NCI-H2107 treated with DMSO at 0.1 percent for 48 hours (cell line): ENCODE results near the gene AXL.
"Not testable (repeated sequence)": the region's sequence is repeated elsewhere in the genome, so short reads cannot be mapped to it uniquely, and the experiment has no call there.

Experiments
- DNase-seq: peaks from one replicate; lab custom pipeline; 2025; ENCODE audit not compliant: unreplicated experiment; lab: John Stamatoyannopoulos, UW

Gene AXL

DNA sequence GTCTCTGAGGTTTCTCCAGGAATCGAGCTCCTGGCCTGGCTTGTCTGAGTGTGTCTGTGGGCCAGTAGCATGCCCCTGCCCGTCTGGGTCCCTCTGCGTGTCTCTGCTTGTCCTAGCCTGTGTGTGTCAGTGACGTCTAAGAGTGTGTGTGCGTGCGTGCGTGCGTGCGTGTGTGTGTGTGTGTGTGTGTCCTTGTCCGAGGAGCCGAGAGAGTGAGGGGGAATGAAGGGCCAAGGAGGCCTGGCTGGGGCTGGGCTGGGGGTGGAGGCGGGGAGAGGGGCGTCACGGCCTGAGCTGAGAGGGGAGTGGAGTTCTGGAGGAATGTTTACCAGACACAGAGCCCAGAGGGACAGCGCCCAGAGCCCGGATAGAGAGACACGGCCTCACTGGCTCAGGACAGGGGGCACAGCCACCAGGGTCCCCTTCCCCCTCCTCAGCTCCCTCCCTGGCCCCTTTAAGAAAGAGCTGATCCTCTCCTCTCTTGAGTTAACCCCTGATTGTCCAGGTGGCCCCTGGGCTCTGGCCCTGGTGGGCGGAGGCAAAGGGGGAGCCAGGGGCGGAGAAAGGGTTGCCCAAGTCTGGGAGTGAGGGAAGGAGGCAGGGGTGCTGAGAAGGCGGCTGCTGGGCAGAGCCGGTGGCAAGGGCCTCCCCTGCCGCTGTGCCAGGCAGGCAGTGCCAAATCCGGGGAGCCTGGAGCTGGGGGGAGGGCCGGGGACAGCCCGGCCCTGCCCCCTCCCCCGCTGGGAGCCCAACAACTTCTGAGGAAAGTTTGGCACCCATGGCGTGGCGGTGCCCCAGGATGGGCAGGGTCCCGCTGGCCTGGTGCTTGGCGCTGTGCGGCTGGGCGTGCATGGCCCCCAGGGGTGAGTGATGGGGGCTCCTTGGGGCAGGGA, at the start of gene AXL:
AXL (plus strand) TSS at position 609 of the 893 bp plus-strand sequence; CDS start at position 779, 170 bp downstream.
- DNase-seq, result no peak

DNA sequence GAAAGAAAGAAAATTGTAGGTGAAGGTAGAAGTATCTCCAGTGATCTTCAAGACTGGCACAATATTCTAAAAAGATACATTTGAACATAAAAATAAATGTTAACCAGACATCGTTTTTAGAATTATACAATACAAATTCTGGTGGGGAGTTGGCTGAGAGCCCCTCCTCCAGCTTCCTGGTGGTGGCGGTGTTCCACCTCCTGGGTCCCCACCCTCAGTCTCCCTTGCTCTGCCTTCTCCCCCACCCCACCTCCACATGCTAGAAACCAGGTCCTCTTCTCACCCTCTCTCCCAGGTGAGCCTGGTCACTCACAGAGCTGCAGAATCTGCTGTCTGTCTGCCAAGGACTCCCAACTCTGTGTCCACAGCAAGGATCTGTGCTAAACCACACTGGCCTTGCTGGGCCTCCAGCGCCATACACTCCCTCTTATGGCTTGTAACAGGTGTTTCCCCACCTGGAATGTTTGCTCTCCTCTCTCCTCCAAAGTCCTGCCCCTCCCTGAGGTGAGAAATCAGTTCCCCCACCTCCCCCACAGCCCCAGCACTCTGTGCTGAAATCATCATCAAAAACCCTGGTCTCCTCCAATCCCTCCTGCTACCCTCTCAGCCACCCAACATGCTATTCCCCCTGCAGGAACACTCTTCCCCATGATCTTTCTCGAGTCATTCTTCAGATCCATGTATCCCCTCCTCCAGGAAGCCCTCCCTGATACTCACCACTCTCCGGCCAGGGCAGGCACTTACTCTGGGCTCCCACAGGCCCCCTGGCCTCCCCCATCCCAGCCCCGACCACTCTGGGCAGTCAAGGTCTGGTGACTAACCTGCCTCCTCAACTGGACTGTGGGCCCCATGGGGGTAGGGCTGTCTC, 46.5 kb upstream of the AXL start:
- no peak for DNase-seq

DNA sequence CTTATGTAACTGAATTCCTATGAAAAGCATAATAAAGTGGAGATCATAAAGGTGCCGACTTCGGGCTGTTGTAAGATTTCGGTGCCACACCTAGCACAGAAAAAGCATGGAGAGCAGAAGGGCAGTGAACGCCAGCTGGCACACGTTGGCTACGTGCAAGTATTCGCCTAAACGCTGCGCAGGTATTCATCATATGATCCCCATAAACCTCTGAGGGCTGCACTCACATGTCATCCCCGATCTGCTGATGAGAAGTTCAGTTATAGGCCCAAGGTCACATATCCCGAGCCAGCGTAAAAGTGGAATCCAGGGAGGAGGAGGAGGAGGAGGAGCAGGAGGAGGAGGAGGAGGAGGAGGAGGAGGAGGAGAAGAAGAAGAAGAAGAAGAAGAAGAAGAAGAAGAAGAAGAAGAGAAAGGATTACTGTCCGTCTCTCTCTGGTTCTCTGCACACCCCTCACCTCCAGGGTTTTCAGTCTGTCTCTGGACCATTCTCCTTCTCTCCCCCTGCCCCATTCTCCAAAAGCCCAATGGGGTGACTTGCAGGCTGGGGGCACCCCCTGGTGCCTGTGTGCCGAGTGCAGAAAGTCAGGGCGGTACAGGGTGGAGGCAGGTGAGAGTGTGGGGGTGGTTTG, 44.6 kb upstream of the AXL start:
- no peak for DNase-seq

DNA sequence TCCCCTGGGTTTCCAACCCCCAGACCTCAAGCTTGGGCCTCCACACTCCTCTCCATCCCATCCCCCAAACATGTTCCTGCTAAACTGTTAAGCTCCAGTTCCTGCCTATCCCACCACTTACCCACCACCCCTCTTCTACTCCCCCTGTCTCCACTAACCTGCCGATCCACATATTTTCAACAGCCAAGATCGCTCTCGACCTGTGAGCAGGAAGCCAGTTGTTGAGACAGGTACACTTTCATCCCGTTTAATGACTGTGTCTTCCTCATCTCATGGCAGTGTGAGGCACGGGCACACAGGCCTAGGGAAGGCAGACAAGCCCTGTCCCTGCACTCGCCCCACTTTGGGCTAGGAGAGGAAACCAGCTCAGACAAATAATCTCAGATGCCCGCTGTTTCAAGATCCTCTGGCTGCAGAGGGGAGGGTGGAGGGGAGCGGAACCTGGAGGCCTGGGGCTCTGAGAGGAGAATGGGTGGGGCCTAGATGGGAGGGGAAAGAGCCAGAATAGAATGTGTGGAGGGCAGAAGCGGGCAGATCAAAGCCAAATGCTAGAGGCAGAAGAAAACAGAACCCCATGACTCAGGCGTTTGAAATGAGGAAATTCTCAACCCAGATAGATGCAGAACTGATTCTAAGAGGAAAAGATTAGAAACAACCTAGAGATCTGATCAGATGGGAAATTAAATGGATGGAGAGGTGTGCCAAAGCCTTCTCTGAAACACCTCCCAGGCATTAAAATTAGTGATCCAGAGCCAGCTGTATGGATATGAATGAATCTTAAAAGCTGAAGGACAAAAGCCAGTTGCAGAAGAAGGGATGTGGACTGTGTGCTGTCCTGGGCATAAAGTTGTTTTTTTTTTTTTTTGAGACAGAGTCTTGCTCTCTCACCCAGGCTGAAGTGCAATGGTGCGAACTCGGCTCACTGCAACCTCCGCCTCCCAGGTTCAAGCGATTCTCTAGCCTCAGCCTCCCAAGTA, 42.9 kb upstream of the AXL start:
- DNase-seq, result no peak

- not testable (repeated sequence) for DNase-seq
Observed at GRCh38 chr19:41180173-41180572, 38.9 kb upstream of the AXL start.

DNA sequence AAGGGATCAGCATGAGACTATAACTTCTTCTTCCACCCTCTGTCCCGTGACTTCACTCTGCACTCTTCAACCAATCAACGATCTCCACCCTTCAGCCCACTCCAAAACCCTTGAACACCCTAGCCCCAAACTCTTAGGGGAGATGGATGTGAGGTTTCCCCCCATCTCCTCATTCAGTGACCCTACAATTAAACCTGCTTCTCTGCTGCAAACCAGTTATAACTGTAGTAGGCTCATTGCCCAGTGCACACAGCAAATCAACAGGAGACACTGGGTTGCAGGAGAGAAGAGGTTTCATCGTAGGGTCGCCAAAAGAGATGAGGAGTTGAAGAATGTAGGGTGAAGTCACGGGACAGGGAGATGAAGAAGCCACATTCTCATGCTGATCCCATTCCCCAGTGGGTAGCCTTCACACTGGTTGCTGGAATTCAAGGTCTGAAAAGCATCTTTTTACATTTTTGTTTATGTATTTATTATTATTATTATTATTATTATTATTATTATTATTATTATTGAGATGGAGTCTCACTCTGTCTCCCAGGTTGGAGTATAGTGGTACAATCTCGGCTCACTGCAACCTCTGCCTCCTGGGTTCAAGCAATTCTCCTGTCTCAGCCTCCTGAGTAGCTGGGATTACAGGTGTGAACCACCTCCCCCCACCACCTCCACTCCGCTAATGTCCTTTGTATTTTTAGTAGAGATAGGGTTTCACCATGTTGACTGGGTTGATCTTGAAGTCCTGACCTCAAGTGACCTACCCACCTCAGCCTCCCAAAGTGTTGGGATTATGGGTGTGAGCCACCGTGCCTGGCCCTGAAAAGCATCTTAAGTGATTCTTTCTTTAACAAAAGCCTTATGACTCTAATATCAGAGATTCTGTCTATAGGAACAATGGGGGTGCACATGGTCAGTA, 31.8 kb upstream of the AXL start:
- no peak for DNase-seq

- no peak for DNase-seq
Observed at GRCh38 chr19:41187884-41188279, 31.1 kb upstream of the AXL start.

- DNase-seq, result no peak
Observed at GRCh38 chr19:41189425-41190065, 29.5 kb upstream of the AXL start.

DNA sequence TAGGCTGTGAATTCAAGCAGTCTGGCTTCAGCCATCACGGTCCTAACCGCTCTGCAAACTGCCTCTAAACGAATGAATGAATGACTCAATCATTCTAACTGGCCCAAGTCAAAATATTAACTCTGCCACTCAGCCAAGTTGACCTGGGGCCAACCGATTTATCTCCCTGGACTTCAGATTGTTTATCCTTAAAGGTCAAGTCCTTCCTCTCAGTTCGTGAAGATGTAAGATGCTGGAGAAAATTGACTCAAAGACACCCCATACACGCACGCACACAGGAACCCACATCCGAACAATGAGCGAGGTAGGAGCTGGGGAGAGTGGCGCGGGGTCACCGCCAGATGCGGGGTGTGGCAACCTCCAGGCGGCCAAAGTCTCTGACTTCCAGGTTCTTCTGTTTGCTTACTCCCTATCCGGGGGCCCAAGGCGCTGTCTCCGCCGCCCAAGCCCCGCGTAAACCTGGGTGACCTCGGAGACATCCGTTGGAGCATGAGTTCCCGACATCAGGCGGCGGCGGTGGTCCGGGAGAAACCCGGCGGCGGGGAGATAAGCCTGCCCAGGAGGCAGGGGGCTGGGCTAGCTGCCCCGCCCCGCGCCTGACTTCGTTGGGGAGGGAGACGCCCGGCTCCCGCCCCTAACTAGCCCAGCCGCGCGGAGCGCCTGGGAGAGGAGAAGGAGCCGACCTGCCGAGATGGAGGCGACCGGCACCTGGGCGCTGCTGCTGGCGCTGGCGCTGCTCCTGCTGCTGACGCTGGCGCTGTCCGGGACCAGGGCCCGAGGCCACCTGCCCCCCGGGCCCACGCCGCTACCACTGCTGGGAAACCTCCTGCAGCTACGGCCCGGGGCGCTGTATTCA, 26.2 kb upstream of the AXL start, which contains the start of gene CYP2S1:
CYP2S1 (plus strand) TSS at position 646 of the 856 bp plus-strand sequence; CDS start at position 692, 46 bp downstream.
- no peak for DNase-seq

DNA sequence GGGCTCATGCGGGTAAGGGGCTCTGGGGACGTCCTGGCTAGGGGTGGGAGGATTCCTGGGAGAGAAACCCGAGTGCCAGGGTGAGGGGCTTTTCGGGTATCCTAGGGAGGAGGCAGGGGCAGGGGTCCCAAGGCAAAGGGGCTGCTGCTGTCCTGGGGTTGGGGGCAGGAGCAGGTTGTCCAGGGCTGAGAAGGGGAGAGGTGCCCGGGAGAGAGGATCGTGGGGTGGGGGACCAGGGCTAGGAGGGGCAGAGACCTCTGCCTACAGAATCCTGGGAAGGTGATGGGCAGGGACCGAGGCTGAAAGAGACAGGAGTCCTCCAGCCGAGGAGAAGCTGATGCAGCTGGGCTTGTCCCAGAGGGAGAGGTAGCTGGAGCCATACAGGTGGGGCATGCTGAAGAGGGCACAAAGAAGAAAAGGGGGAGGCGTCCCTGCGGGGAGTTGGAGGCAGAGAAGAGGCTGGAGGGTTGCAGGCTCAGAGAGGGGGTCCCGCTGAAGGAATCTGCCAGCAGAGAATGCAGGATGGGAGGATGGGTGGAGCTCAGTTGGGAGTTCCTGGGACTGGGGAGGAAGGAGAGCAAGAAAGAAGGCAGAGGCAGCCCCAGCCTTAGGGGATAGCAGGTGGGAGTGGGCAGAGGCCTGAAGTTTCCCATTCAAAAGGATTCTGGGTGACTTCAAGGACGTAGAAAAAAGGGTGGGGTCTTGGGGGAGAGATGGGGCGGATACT, 25.4 kb upstream of the AXL start:
- no peak for DNase-seq

DNA sequence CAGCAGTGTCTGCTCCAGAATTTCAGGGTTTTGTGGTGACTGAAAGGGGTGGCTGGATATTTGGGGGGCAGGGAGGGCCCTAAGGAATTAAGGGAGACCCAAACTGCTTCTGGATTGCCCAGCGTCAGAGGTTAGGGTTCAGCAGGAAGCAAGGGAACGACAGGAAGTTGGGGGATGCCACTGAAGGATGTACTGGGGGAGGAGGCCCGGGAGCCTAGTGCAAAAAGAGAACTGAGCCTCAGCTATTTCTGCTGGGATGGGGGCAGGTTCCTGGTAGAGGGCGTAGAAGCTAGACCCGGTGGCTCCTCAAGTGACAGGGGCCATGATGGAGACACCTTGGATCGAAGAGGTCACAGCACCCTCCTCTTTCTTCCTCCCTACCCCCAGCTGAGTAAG, 24.9 kb upstream of the AXL start:
- DNase-seq, result no peak

- no peak for DNase-seq
Observed at GRCh38 chr19:41195675-41196497, 23.1 kb upstream of the AXL start.

DNA sequence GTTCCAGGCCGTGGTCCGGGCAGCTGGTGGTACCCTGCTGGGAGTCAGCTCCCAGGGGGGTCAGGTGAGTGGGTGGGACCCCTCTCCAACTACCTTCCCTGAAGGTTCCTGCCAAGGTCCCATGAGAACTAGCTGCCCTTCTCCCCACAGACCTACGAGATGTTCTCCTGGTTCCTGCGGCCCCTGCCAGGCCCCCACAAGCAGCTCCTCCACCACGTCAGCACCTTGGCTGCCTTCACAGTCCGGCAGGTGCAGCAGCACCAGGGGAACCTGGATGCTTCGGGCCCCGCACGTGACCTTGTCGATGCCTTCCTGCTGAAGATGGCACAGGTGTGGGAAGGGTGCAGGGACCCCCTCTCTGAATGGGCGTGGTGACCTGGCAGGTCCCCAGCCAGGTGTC, 20.5 kb upstream of the AXL start:
- DNase-seq, result no peak

GRCh38 chr19:41203371-41203770, 15.7 kb upstream of the AXL start:
- DNase-seq, result no peak

GRCh38 chr19:41204338-41204737, 14.7 kb upstream of the AXL start:
- DNase-seq, result peak; percentile 47

DNA sequence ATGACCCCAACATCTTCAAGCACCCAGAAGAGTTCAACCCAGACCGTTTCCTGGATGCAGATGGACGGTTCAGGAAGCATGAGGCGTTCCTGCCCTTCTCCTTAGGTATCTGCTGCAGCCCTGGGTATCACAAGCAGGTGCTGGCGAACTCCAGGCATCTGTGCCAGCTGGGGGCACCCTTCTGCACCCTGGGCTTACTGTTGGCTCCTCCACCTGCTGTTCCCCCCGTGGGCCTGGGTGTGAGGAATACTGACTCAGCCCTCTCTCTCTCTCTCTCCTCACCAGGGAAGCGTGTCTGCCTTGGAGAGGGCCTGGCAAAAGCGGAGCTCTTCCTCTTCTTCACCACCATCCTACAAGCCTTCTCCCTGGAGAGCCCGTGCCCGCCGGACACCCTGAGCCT, 13.0 kb upstream of the AXL start:
- DNase-seq, result no peak
